NB4 (cell line): ENCODE data around the gene BANP.
"Not testable (repeated sequence)": the region's sequence is repeated elsewhere in the genome, so short reads cannot be mapped to it uniquely, and the experiment has no call there.

ENCODE experiments used
- DNase-seq: peaks from one replicate; pipeline ENCODE4 v3.0.0; 2010; ENCODE audit warnings: low read depth
- H3K4me3 ChIP-seq: one replicate; pipeline ENCODE4 v1.5.1; 2011; ENCODE audit warnings: mild to moderate bottlenecking, low read depth, low read length, moderate library complexity
- CTCF ChIP-seq: IDR thresholded peaks from one replicate; pipeline ENCODE4 v1.5.1; 2012; ENCODE audit warnings: low read depth, low read length
- MAX ChIP-seq: IDR thresholded peaks from 2 replicates; pipeline ENCODE4 v1.6.1; 2011; ENCODE audit warnings: low read depth, low read length
- MYC ChIP-seq: IDR thresholded peaks from 2 replicates; pipeline ENCODE4 v1.6.1; 2011; ENCODE audit warnings: low read depth, low read length
- POLR2A ChIP-seq: IDR thresholded peaks from 2 replicates; pipeline ENCODE4 v1.6.1; 2011; ENCODE audit warnings: mild to moderate bottlenecking; ENCODE audit not compliant: insufficient read length; ENCODE audit errors: extremely low read depth

Gene BANP

GRCh38 chr16:88087517-88087877, 136.3 kb downstream of the BANP start:
- no peak overlapping the region for H3K4me3 ChIP-seq
- DNase-seq, result no peak
- TF ChIP-seq MYC (no peak), POLR2A (no peak), MAX (no peak), CTCF (no peak)

GRCh38 chr16:88088161-88088581, 136.9 kb downstream of the BANP start:
- DNase-seq, result no peak
- no peak overlapping the region for H3K4me3 ChIP-seq
- TF ChIP-seq CTCF, result no peak

- not testable (repeated sequence) for DNase-seq, H3K4me3 ChIP-seq
These were observed 137.4 kb downstream of the BANP start for GRCh38 chr16:88088611-88089010.

- H3K4me3 ChIP-seq, DNase-seq: not testable (repeated sequence)
These were observed 137.8 kb downstream of the BANP start for GRCh38 chr16:88089071-88089470.

GRCh38 chr16:88089632-88090376, 138.6 kb downstream of the BANP start:
- DNase-seq, result peak; percentile 66
- TF ChIP-seq MYC (peak; percentile 44), MAX (peak; percentile 59)
- H3K4me3 ChIP-seq, result not testable (repeated sequence)

GRCh38 chr16:88090377-88091175, 139.3 kb downstream of the BANP start:
- not testable (repeated sequence) for H3K4me3 ChIP-seq, DNase-seq

GRCh38 chr16:88091221-88091971, 140.2 kb downstream of the BANP start:
- H3K4me3 ChIP-seq, DNase-seq: not testable (repeated sequence)

GRCh38 chr16:88091972-88092302, 140.7 kb downstream of the BANP start:
- DNase-seq, H3K4me3 ChIP-seq: not testable (repeated sequence)

GRCh38 chr16:88092791-88093555, 141.7 kb downstream of the BANP start:
- not testable (repeated sequence) for H3K4me3 ChIP-seq, DNase-seq

- DNase-seq, H3K4me3 ChIP-seq: not testable (repeated sequence)
These were observed 142.5 kb downstream of the BANP start for GRCh38 chr16:88093556-88094252.

- H3K4me3 ChIP-seq, DNase-seq: not testable (repeated sequence)
These were observed 143.0 kb downstream of the BANP start for GRCh38 chr16:88094253-88094575.

- not testable (repeated sequence) for DNase-seq
These were observed 143.7 kb downstream of the BANP start for GRCh38 chr16:88094900-88095299.

GRCh38 chr16:88096659-88097058, 145.4 kb downstream of the BANP start:
- DNase-seq, H3K4me3 ChIP-seq: not testable (repeated sequence)

More at GRCh38 chr16:88094900-88095299, 143.7 kb downstream of the BANP start:
- not testable (repeated sequence) for H3K4me3 ChIP-seq
